Epithelial cell of proximal tubule (primary cell): ENCODE results near the gene GTF3C1. TPM values are rescaled to one million over a fixed set of nuclear protein-coding genes. Genes with fewer than 3 reads are reported as not detected.

ENCODE experiments used
- DNase-seq: peaks from one replicate; pipeline ENCODE4 v3.0.0-alpha.2; 2011; ENCODE audit warnings: low read depth
- H3K4me3 ChIP-seq: 2 replicates; pipeline ENCODE4 v1.5.1; 2011; ENCODE audit warnings: low read depth, mild to moderate bottlenecking, low read length
- total RNA-seq: library from RNA; depleted of rRNA; stranded (reverse); fragments of >200 nt; gene quantifications from 2 replicates; pipeline ENCODE4 v1.2.3, GENCODE V29; 2015
- TF ChIP-seq, protein P1 (sequence below): conservative IDR thresholded peaks from 2 replicates; pipeline ENCODE4 v1.5.1; 2012; ENCODE audit warnings: low read depth, mild to moderate bottlenecking, low read length

The GTF3C1 gene
- total RNA-seq, 1 donor from 2014 or later, result 73.2 TPM

DNA sequence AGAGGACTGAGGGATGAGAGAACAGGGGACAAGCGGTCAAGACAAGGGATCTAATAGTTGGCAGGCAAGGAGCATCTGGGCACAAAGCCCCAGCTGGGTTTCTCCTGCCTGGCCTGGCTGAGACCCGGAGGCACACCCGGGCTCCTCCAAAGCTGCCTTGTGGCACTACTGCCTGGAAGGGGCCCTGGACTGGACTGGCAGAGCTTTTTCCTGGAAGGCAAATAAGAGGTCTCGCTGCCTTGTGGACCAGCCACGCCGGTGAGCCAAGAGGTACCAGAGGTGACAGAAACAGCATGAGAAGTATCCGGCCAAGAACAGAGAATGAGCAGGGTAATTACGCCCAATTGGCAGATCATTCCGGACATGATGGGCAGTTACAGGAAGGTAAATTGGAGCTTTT is 64.6 kb downstream of the GTF3C1 start:
- no peak for DNase-seq
- H3K4me3 ChIP-seq, result no peak overlapping the region
- TF ChIP-seq, protein P1, sequence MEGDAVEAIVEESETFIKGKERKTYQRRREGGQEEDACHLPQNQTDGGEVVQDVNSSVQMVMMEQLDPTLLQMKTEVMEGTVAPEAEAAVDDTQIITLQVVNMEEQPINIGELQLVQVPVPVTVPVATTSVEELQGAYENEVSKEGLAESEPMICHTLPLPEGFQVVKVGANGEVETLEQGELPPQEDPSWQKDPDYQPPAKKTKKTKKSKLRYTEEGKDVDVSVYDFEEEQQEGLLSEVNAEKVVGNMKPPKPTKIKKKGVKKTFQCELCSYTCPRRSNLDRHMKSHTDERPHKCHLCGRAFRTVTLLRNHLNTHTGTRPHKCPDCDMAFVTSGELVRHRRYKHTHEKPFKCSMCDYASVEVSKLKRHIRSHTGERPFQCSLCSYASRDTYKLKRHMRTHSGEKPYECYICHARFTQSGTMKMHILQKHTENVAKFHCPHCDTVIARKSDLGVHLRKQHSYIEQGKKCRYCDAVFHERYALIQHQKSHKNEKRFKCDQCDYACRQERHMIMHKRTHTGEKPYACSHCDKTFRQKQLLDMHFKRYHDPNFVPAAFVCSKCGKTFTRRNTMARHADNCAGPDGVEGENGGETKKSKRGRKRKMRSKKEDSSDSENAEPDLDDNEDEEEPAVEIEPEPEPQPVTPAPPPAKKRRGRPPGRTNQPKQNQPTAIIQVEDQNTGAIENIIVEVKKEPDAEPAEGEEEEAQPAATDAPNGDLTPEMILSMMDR, result no peak

GRCh38 chr16:27483624-27484023 is 66.1 kb downstream of the GTF3C1 start:
- TF ChIP-seq, protein P1, result no peak
- no peak for DNase-seq
- no peak overlapping the region for H3K4me3 ChIP-seq

DNA sequence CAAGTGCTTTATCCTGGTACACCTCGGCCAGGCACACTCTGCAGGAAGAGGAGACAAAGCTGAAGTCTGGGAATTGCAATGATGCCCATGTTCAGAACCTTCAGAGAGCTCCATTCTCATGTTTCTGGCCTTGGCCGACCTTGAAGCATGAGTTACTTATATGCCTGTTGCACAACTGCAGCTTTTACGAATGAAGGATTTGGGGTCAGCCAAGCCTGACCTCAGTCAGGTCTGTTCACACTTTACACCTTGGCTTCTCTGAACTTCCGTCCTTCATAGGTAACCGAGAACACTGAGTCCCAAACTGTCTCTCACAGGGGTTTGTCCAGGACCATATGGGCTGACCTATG is 66.7 kb downstream of the GTF3C1 start:
- TF ChIP-seq, protein P1, result no peak
- H3K4me3 ChIP-seq, result no peak overlapping the region
- DNase-seq, result no peak

DNA sequence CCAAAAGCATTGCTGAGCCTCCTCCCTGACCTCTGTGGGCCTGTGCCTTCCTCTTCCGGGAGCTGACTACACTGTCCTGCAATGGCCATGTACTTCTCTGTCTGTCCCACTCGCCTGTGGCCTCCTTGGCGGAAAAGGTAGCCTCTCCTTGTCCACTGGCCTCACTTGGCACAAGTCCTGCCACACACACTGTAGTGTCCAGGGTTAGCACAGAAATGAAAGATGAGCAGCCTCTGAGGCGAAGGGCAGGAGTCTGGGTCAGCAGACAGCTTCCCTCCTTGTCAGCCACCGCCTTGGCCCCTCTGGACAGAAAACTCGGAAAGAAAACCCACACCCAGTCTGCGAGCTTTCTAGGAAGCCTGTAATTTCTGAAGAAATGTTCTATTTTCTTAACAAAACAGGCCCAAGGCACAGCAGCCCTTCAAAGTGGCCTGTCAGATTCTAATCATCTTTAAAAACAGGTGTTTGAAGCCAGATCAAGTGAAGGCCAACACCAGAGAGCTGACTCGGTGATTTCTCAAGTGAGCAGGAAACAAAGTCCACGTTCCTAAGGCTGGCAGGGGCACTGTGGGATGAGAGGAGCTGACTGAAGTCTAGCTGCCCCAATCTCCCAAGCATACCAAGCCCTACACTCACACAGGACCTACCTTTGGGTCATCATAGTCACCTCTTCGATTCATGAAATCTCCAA is 67.2 kb downstream of the GTF3C1 start:
- TF ChIP-seq, protein P1, result no peak
- DNase-seq, result no peak
- no peak overlapping the region for H3K4me3 ChIP-seq

- no peak overlapping the region for H3K4me3 ChIP-seq
- TF ChIP-seq, protein P1, result no peak
- no peak for DNase-seq
Observed at GRCh38 chr16:27481282-27481934, 68.3 kb downstream of the GTF3C1 start.

- no peak overlapping the region for H3K4me3 ChIP-seq
- TF ChIP-seq, protein P1, result no peak
- DNase-seq, result no peak
Observed at GRCh38 chr16:27480761-27481160, 69.0 kb downstream of the GTF3C1 start.

GRCh38 chr16:27476240-27476639 is 73.5 kb downstream of the GTF3C1 start:
- no peak for DNase-seq
- TF ChIP-seq, protein P1, result no peak
- no peak overlapping the region for H3K4me3 ChIP-seq
